Ammon's horn (tissue), 1 donor: ENCODE data around the gene HOXC13.

ENCODE experiments used
- DNase-seq: peaks from one replicate; pipeline ENCODE4 v3.0.0-alpha.2; 2016; ENCODE audit warnings: low spot score

The HOXC13 gene

GRCh38 chr12:53970451-53970850 is 31.8 kb downstream of the HOXC13 start:
- no peak for DNase-seq

GRCh38 chr12:53971129-53971528 is 32.5 kb downstream of the HOXC13 start:
- no peak for DNase-seq

GRCh38 chr12:53971686-53972085 is 33.1 kb downstream of the HOXC13 start:
- DNase-seq, result no peak

GRCh38 chr12:53972152-53972702 is 33.6 kb downstream of the HOXC13 start:
- DNase-seq, result no peak

- no peak for DNase-seq
Measured at GRCh38 chr12:53972722-53973235, 34.1 kb downstream of the HOXC13 start, which contains the start of gene HOXC11. Gene HOXC11, plus strand, starts transcription at chr12:53973126. Its CDS starts 116 bp downstream, at chr12:53973242.

GRCh38 chr12:53973236-53974042 is 34.8 kb downstream of the HOXC13 start:
- no peak for DNase-seq

- DNase-seq, result no peak
Measured at GRCh38 chr12:53974084-53975063, 35.7 kb downstream of the HOXC13 start, which contains the start of gene HOTAIR. Gene HOTAIR, minus strand, starts transcription at chr12:53974954.

GRCh38 chr12:53975064-53975471 is 36.4 kb downstream of the HOXC13 start:
- DNase-seq, result no peak

GRCh38 chr12:53975479-53976152 is 37.0 kb downstream of the HOXC13 start:
- no peak for DNase-seq

GRCh38 chr12:53976172-53976822 is 37.7 kb downstream of the HOXC13 start:
- DNase-seq, result no peak

- no peak for DNase-seq
Measured at GRCh38 chr12:53976823-53977595, 38.4 kb downstream of the HOXC13 start.

GRCh38 chr12:53977596-53978445 is 39.2 kb downstream of the HOXC13 start:
- no peak for DNase-seq

- DNase-seq, result no peak
Measured at GRCh38 chr12:53978477-53979356, 40.1 kb downstream of the HOXC13 start.

- DNase-seq, result no peak
Measured at GRCh38 chr12:53980104-53980801, 41.6 kb downstream of the HOXC13 start.

- DNase-seq, result no peak
Measured at GRCh38 chr12:53980802-53981496, 42.3 kb downstream of the HOXC13 start.

GRCh38 chr12:53981634-53982565 is 43.3 kb downstream of the HOXC13 start:
- DNase-seq, result no peak
